Measurements from ENCODE around the gene EFCAB11.

GRCh38 chr14:89811954-89812575 lies 142.5 kb downstream of the EFCAB11 start:
- no peak for TF ChIP-seq RAD21 (IDR thresholded peaks at IDR 0.05; ENCODE audit: low read depth)
- TF ChIP-seq YY1 (IDR thresholded peaks at IDR 0.05; ENCODE audit: low read depth), result no peak
- no peak for TF ChIP-seq ZBTB7A (IDR thresholded peaks at IDR 0.05; ENCODE audit: low read depth)
